HG02852 (cell line): ENCODE measurements around the gene TCERG1.

Experiments
- ATAC-seq: cut with Tn5 transposase; IDR thresholded peaks from one replicate; pipeline ENCODE4 v1.9.1; 2021; ENCODE audit warnings: mild to moderate bottlenecking, moderate library complexity; ENCODE audit not compliant: unreplicated experiment

The TCERG1 gene

GRCh38 chr5:146446861-146447733, at the start of gene TCERG1:
TCERG1 (plus strand) TSS chr5:146447333; CDS start chr5:146447350, 17 bp downstream.
- peak; percentile 95 for ATAC-seq

GRCh38 chr5:146398826-146399225, 48.3 kb upstream of the TCERG1 start:
- ATAC-seq = no peak

GRCh38 chr5:146399481-146399880, 47.7 kb upstream of the TCERG1 start:
- ATAC-seq = no peak

- no peak for ATAC-seq
Observed at GRCh38 chr5:146400201-146400600, 46.9 kb upstream of the TCERG1 start.

- ATAC-seq = no peak
Observed at GRCh38 chr5:146401021-146401420, 46.1 kb upstream of the TCERG1 start.

- ATAC-seq = no peak
Observed at GRCh38 chr5:146402949-146403348, 44.2 kb upstream of the TCERG1 start.

GRCh38 chr5:146409054-146409671, 38.0 kb upstream of the TCERG1 start:
- no peak for ATAC-seq

GRCh38 chr5:146410272-146410671, 36.9 kb upstream of the TCERG1 start:
- ATAC-seq = no peak

GRCh38 chr5:146419696-146420095, 27.4 kb upstream of the TCERG1 start:
- ATAC-seq = no peak

- no peak for ATAC-seq
Observed at GRCh38 chr5:146425023-146425422, 22.1 kb upstream of the TCERG1 start.

GRCh38 chr5:146426305-146426704, 20.8 kb upstream of the TCERG1 start:
- ATAC-seq = no peak

GRCh38 chr5:146426853-146427618, 20.1 kb upstream of the TCERG1 start:
- ATAC-seq = peak; percentile 57

GRCh38 chr5:146427619-146427997, 19.5 kb upstream of the TCERG1 start:
- ATAC-seq = no peak

- ATAC-seq = no peak
Observed at GRCh38 chr5:146428658-146429057, 18.5 kb upstream of the TCERG1 start.

GRCh38 chr5:146440353-146440752, 6.8 kb upstream of the TCERG1 start:
- ATAC-seq = no peak

GRCh38 chr5:146440870-146441495, 6.2 kb upstream of the TCERG1 start:
- no peak for ATAC-seq

GRCh38 chr5:146441896-146442295, 5.2 kb upstream of the TCERG1 start:
- no peak for ATAC-seq

- ATAC-seq = peak; percentile 25
Observed at GRCh38 chr5:146447734-146448380, 724 bp downstream of the TCERG1 start.

- no peak for ATAC-seq
Observed at GRCh38 chr5:146448783-146449519, 1.8 kb downstream of the TCERG1 start.

GRCh38 chr5:146450002-146450401, 2.9 kb downstream of the TCERG1 start:
- no peak for ATAC-seq
